Bronchial epithelial cell (primary cell): ENCODE results near the gene FBXL22. TPM values are rescaled to one million over a fixed set of nuclear protein-coding genes. Genes with fewer than 3 reads are reported as not detected.

Experiments used
- DNase-seq: peaks from one replicate; pipeline ENCODE4 v3.0.0-alpha.2; 2010; ENCODE audit warnings: low read depth
- FAIRE-seq: peaks from 2 replicates; lab custom pipeline; 2011; peaks lifted over from hg19 to GRCh38; lab: Jason Lieb, UNC
- H3K27me3 ChIP-seq: 2 replicates; pipeline ENCODE4 v1.5.1; 2011; ENCODE audit warnings: low read length; ENCODE audit not compliant: control insufficient read depth, insufficient read depth
- H3K36me3 ChIP-seq: 2 replicates; pipeline ENCODE4 v1.5.1; 2011; ENCODE audit warnings: low read length; ENCODE audit not compliant: control insufficient read depth, insufficient read depth
- H3K4me3 ChIP-seq: 2 replicates; pipeline ENCODE4 v1.5.1; 2011; ENCODE audit warnings: mild to moderate bottlenecking, low read depth, low read length, control low read depth
- CTCF ChIP-seq: IDR thresholded peaks from 2 replicates; pipeline ENCODE4 v1.5.1; 2011; ENCODE audit warnings: mild to moderate bottlenecking, moderate library complexity, low read length, control low read depth, inconsistent platforms; ENCODE audit not compliant: insufficient read depth, severe bottlenecking
- total RNA-seq: library from RNA; depleted of rRNA; stranded (reverse); fragments of >200 nt; gene quantifications from 2 replicates; pipeline ENCODE4 v1.2.1, GENCODE V29; 2014

FBXL22 gene
- total RNA-seq, 1 donor from 2014 or later: under 0.01 TPM

GRCh38 chr15:63599401-63600000 is 2.3 kb downstream of the FBXL22 start:
- DNase-seq: peak; percentile 73
- H3K36me3 ChIP-seq: no peaks in the 10 kb centered on the region
- peak; percentile 93 for TF ChIP-seq CTCF
- H3K27me3 ChIP-seq: no peaks in the 10 kb centered on the region
- H3K4me3 ChIP-seq: peak overlapping the region; percentile 81
- FAIRE-seq: no peak

- TF ChIP-seq CTCF: no peak
- no peaks in the 10 kb centered on the region for H3K27me3 ChIP-seq
- FAIRE-seq (no peak), DNase-seq (no peak)
- H3K4me3 ChIP-seq: peak overlapping the region; percentile 81
- H3K36me3 ChIP-seq: no peaks in the 10 kb centered on the region
Measured at GRCh38 chr15:63600001-63600615, 2.9 kb downstream of the FBXL22 start.

- TF ChIP-seq CTCF: no peak
- H3K36me3 ChIP-seq: no peaks in the 10 kb centered on the region
Measured at GRCh38 chr15:63600616-63601025, 3.4 kb downstream of the FBXL22 start.

DNA sequence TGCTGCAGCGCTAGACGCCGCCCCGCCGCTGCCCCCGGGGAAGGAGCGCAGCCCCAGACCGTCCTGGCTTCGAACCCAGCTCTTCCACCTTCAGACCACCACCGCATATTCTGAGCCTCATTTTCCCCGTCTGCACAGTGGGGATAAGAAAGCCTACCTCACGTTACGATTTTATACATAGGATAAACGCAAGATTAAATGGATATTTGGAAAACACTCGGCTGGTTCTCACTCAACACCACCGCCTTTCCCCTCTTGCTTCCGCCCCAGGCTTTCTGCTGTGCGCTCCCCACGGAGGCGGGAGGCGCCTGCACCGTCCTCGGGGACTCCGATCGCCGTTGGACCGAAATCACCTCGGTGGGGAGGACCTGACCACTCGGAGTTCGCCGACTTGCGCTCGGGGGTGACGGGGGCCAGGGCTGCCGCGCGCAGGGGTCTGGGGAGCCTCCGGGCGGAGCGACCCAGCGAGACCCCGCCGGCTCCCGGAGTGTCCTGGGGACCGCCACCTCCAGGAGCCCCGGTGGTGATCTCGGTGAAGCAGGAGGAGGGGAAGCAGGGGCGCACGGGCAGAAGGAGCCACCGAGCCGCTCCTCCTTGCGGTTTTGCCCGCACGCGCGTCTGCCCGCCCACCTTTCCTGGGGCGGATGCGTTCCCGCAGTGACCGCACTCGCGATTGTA is 4.0 kb downstream of the FBXL22 start:
- DNase-seq (no peak), FAIRE-seq (no peak)
- Histone ChIP-seq H3K27me3 (no peaks in the 10 kb centered on the region), H3K36me3 (no peaks in the 10 kb centered on the region), H3K4me3 (peak overlapping the region; percentile 81)
- TF ChIP-seq CTCF: no peak

More at GRCh38 chr15:63600616-63601025, 3.4 kb downstream of the FBXL22 start:
- FAIRE-seq (no peak), DNase-seq (peak; percentile 75)
- peak overlapping the region; percentile 81 for H3K4me3 ChIP-seq
- H3K27me3 ChIP-seq: no peaks in the 10 kb centered on the region

DNA sequence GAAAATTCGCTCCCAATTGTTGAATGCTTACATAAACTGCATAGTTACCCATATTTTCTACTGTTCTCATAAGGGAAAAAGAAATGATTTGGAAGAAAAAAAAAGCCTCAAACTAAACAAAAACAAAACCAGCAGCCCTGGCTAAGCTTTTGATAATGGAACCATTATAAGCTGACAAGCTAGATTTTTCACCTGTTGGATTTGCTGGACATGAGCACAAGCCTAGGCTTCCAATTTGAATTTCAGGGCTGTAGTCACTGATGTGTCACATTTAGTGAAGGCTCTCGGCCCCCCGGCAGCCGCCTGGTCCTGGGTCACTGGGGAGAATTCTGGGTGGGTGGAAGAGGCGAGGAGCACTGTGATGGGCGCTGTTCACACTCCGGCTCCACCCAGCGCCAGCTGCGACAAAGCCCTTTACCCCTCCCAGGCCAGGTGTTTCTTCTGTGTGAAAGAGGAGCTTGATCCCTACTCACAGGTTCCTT is 4.6 kb downstream of the FBXL22 start:
- TF ChIP-seq CTCF: no peak
- H3K27me3 ChIP-seq: no peaks in the 10 kb centered on the region
- DNase-seq (no peak), FAIRE-seq (no peak)
- no peaks in the 10 kb centered on the region for H3K36me3 ChIP-seq
- H3K4me3 ChIP-seq: peak overlapping the region; percentile 81
